Stimulated activated naive B cell treated with anti-CD40 and anti-IgM and Interleukin-4, amounts not matched to agents 10 μg/mL and 1 μg/mL and 100 μg/mL, for 72 hours (primary cell): ENCODE measurements around the gene UBXN1.

Source experiments
- ATAC-seq, 2 donors: fragments of 150-1000 bp; cut with Tn5 transposase; replicated peaks; 2 replicates each; pipeline ENCODE4 v1.10.0; 2021; ENCODE audit warnings: moderate library complexity in 1 of 2
- DNase-seq: peaks from one replicate; pipeline ENCODE4 v3.0.0; 2021
- H3K27ac Mint-ChIP-seq: one replicate; pipeline ENCODE4 v1.8.0; 2022; ENCODE audit warnings: mild to moderate bottlenecking, mixed read lengths
- H3K27me3 Mint-ChIP-seq, 2 donors: one replicate each; pipeline ENCODE4 v1.8.0; 2022; ENCODE audit warnings: mixed read lengths in 2 of 2
- H3K36me3 Mint-ChIP-seq, 2 donors: one replicate each; pipeline ENCODE4 v1.8.0; 2022; ENCODE audit warnings: mixed read lengths in 2 of 2, mild to moderate bottlenecking in 1 of 2
- H3K4me1 Mint-ChIP-seq, 2 donors: one replicate each; pipeline ENCODE4 v1.8.0; 2022; ENCODE audit warnings: mixed read lengths in 2 of 2, mild to moderate bottlenecking in 1 of 2
- H3K4me3 Mint-ChIP-seq, 2 donors: one replicate each; pipeline ENCODE4 v1.8.0; 2022; ENCODE audit warnings: mild to moderate bottlenecking in 2 of 2, mixed read lengths in 2 of 2, moderate library complexity in 1 of 2
- H3K9me3 Mint-ChIP-seq, 2 donors: one replicate each; pipeline ENCODE4 v1.8.0; 2022; ENCODE audit warnings: mixed read lengths in 2 of 2, mild to moderate bottlenecking in 1 of 2

UBXN1 gene

DNA sequence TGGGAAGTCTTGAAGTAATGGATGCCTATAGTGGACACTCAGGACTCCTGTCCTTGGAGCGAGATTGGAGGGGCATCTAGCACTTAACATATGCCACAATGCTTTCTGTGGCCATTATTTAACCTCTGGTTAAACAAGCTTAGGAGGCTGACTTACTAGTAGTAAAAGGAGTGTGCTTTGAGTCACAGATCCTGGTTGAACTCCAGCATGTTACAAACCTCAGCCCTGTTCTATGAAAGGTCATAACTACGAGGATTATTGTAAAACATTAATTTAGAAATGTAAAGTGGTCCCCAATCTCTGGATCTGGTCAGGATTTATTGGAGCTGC, 5.7 kb downstream of the UBXN1 start:
- Mint-ChIP-seq H3K4me1 (peaks cover 25 to 58% of the 10 kb centered on the region in 2 donors), H3K36me3 (peaks cover 33 to 55% of the 10 kb centered on the region in 2 donors)

GRCh38 chr11:62671608-62672389, 7.1 kb downstream of the UBXN1 start, which contains the start of the genes LBHD1 and UQCC3:
TSS of gene LBHD1 (minus strand) at chr11:62672267. CDS start at chr11:62670031, 2,236 bp downstream.
TSS of gene UQCC3 (plus strand) at chr11:62671673. CDS start at chr11:62671746, 73 bp downstream.
- peak within 1 kb of the TSS; percentile 98 for H3K27ac Mint-ChIP-seq
- H3K27me3 Mint-ChIP-seq: no peaks in the 10 kb centered on the region
- peaks cover 19 to 56% of the 10 kb centered on the region in 2 donors for H3K4me1 Mint-ChIP-seq
- DNase-seq (peak; percentile 79), ATAC-seq (peak; percentile 88 to 89)
- no peaks in the 10 kb centered on the region for H3K9me3 Mint-ChIP-seq
- peak within 1 kb of the TSS; percentile 97 to 99 for H3K4me3 Mint-ChIP-seq
- peaks cover 24 to 51% of the 10 kb centered on the region in 2 donors for H3K36me3 Mint-ChIP-seq

More for the DNA sequence above, 5.7 kb downstream of the UBXN1 start:
- DNase-seq (no peak), ATAC-seq (no peak)
- Mint-ChIP-seq H3K4me3 (peak overlapping the region; percentile 97 to 99), H3K9me3 (no peaks in the 10 kb centered on the region), H3K27ac (peak overlapping the region; percentile 98), H3K27me3 (no peaks in the 10 kb centered on the region)

GRCh38 chr11:62671236-62671607, 7.7 kb downstream of the UBXN1 start:
- Mint-ChIP-seq H3K4me3 (peak overlapping the region; percentile 97 to 99), H3K27ac (peak overlapping the region; percentile 98), H3K27me3 (no peaks in the 10 kb centered on the region)

DNA sequence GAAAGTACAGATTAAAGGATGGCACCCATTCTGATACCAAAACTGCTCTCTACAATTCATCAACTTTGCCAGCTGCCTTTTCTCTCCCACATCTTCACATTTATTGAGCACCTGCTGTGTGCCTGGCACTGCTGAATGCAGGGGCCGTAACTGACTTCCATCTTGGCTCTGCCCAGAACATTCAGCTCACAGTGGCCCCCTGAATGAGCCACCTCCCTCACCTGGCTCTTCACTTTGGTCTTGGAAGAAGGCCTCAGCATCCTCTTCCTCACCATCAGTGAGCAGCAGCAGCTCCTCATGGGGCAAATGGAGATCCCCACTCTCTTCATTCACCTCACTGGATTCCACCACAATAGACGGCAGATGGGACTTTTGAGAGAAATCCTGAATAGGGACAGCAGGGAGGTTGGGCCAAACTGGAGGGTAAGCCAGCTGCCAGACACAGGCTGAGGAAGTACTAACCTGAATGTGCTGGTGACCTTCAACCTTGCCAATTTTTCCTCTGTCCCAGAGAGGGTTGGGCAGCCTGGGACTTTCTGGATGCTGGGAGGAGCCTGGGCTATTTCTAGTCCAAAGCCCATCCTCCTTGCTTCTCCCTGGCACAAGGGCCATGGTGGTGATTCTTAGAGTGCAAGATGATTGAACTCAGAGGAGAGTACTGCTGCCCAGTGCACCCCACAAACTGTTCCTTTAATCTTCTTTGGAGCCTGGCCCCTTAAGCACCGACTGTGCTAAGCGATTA, 9.3 kb downstream of the UBXN1 start:
- no peaks in the 10 kb centered on the region for H3K9me3 Mint-ChIP-seq
- H3K36me3 Mint-ChIP-seq: peaks cover 34 to 57% of the 10 kb centered on the region in 2 donors

More at GRCh38 chr11:62671236-62671607, 7.7 kb downstream of the UBXN1 start:
- H3K9me3 Mint-ChIP-seq: no peaks in the 10 kb centered on the region
- ATAC-seq (peak; percentile 7 to 13), DNase-seq (no peak)
- H3K4me1 Mint-ChIP-seq: peaks cover 24 to 58% of the 10 kb centered on the region in 2 donors
- H3K36me3 Mint-ChIP-seq: peaks cover 27 to 52% of the 10 kb centered on the region in 2 donors

DNA sequence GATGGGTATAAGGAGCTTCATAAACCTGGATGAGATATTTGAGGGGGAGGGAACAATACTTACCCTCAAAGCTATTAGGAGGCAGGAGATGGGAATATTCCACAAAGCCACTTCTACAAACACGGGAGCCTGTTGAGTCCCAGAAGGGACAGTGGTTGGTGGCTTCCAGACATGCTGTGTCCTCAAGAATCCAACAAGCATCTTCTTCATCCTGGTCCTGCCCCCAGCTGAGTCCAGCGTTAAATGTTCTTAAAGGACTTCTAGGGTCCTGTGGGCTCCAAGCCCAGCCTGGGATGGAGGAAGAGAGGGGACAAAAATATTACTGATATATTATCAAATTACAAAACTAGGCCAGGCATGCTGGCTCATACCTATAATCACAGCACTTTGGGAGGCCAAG, 11.4 kb downstream of the UBXN1 start:
- Mint-ChIP-seq H3K27ac (peak overlapping the region; percentile 99), H3K36me3 (peaks cover 39 to 62% of the 10 kb centered on the region in 2 donors), H3K9me3 (no peaks in the 10 kb centered on the region), H3K4me3 (peak overlapping the region; percentile 97 to 100), H3K4me1 (peaks cover 28 to 66% of the 10 kb centered on the region in 2 donors), H3K27me3 (no peaks in the 10 kb centered on the region)
- ATAC-seq: no peak
- no peak for DNase-seq

More for the DNA sequence above, 9.3 kb downstream of the UBXN1 start:
- H3K27me3 Mint-ChIP-seq: no peaks in the 10 kb centered on the region
- no peak for DNase-seq
- peaks cover 27 to 68% of the 10 kb centered on the region in 2 donors for H3K4me1 Mint-ChIP-seq
- peak overlapping the region; percentile 44 to 49 for H3K4me3 Mint-ChIP-seq
- ATAC-seq: no peak
- peak overlapping the region; percentile 78 for H3K27ac Mint-ChIP-seq

GRCh38 chr11:62666259-62666926, 12.5 kb downstream of the UBXN1 start:
- Mint-ChIP-seq H3K27me3 (no peaks in the 10 kb centered on the region), H3K4me3 (peak overlapping the region; percentile 97 to 100), H3K27ac (peak overlapping the region; percentile 99), H3K4me1 (peaks cover 26 to 64% of the 10 kb centered on the region in 2 donors), H3K36me3 (peaks cover 34 to 55% of the 10 kb centered on the region in 2 donors), H3K9me3 (no peaks in the 10 kb centered on the region)
- DNase-seq: no peak
- ATAC-seq: no peak

- Mint-ChIP-seq H3K36me3 (peaks cover 34 to 50% of the 10 kb centered on the region in 2 donors), H3K27ac (peak overlapping the region; percentile 99), H3K4me1 (peaks cover 26 to 62% of the 10 kb centered on the region in 2 donors), H3K27me3 (no peaks in the 10 kb centered on the region), H3K9me3 (no peaks in the 10 kb centered on the region), H3K4me3 (peak overlapping the region; percentile 97 to 100)
- DNase-seq: peak; percentile 28
- peak; percentile 27 to 40 for ATAC-seq
Observed at GRCh38 chr11:62665599-62666258, 13.1 kb downstream of the UBXN1 start.

- Mint-ChIP-seq H3K36me3 (peaks cover 34 to 48% of the 10 kb centered on the region in 2 donors), H3K4me1 (peaks cover 26 to 58% of the 10 kb centered on the region in 2 donors), H3K4me3 (peak within 1 kb of the TSS; percentile 97 to 100), H3K9me3 (no peaks in the 10 kb centered on the region), H3K27ac (peak within 1 kb of the TSS; percentile 99), H3K27me3 (no peaks in the 10 kb centered on the region)
- peak; percentile 90 to 94 for ATAC-seq
- peak; percentile 94 for DNase-seq
Observed at GRCh38 chr11:62665075-62665598, 13.7 kb downstream of the UBXN1 start, which contains the start of the genes C11orf98 and CSKMT. TSS of gene C11orf98 (minus strand) at chr11:62665210. CDS start at chr11:62665169, 41 bp downstream. TSS of gene CSKMT (plus strand) at chr11:62665312. CDS start at chr11:62665880, 568 bp downstream.

DNA sequence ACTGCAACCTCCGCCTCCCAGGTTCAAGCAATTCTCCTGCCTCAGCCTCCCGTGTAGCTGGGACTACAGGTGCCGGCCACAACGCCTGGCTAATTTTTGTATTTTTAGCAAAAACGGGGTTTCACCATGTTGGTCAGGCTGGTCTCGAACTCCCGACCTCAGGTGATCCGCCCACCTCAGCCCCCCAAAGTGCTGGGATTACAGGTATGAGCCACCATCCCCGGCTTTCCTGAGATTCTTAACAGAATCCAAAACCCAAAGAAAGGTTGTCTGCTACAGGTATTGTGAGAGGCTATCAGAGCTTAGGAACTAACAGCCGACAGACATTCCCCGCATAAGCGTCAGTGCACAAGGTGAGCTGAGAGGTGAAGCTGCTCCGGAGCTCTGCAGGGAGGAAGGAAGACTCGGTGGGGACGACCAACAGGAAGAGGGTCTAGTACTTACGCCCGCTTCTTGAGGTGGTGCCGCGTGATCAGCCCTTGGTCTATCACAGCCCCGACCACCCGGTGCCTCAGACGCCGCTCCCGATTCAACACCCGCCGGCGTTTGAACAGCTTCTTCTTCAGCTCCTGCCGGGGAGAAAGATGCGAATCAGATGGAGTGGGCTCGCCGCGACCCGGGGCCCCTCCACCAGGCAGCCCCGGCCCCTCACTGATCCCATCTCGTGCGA, 14.3 kb downstream of the UBXN1 start:
- no peaks in the 10 kb centered on the region for H3K27me3 Mint-ChIP-seq

GRCh38 chr11:62656796-62657429, 22.0 kb downstream of the UBXN1 start:
- H3K27me3 Mint-ChIP-seq: no peaks in the 10 kb centered on the region
- no peaks in the 10 kb centered on the region for H3K9me3 Mint-ChIP-seq
- H3K27ac Mint-ChIP-seq: no peak overlapping the region
- peaks cover 9 to 12% of the 10 kb centered on the region in 2 donors for H3K4me1 Mint-ChIP-seq
- H3K36me3 Mint-ChIP-seq: peaks cover 0 to 8% of the 10 kb centered on the region in 2 donors
- DNase-seq: no peak
- no peak overlapping the region for H3K4me3 Mint-ChIP-seq
- no peak for ATAC-seq

More for the DNA sequence above, 14.3 kb downstream of the UBXN1 start:
- peaks cover 22 to 53% of the 10 kb centered on the region in 2 donors for H3K4me1 Mint-ChIP-seq
- no peaks in the 10 kb centered on the region for H3K9me3 Mint-ChIP-seq
- peak overlapping the region; percentile 99 for H3K27ac Mint-ChIP-seq
- ATAC-seq (peak; percentile 63 to 65), DNase-seq (no peak)
- peaks cover 34 to 46% of the 10 kb centered on the region in 2 donors for H3K36me3 Mint-ChIP-seq
- H3K4me3 Mint-ChIP-seq: peak overlapping the region; percentile 97 to 100

GRCh38 chr11:62654297-62654696, 24.6 kb downstream of the UBXN1 start:
- H3K4me1 Mint-ChIP-seq: peaks cover 12 to 29% of the 10 kb centered on the region in 2 donors
- no peak overlapping the region for H3K27ac Mint-ChIP-seq
- no peak for ATAC-seq
- peak overlapping the region; percentile 52 to 65 for H3K4me3 Mint-ChIP-seq
- peaks cover 7% of the 10 kb centered on the region in 2 donors for H3K36me3 Mint-ChIP-seq
- no peaks in the 10 kb centered on the region for H3K27me3 Mint-ChIP-seq
- no peaks in the 10 kb centered on the region for H3K9me3 Mint-ChIP-seq
- no peak for DNase-seq

GRCh38 chr11:62652161-62653006, 26.5 kb downstream of the UBXN1 start:
- Mint-ChIP-seq H3K4me1 (peaks cover 12 to 41% of the 10 kb centered on the region in 2 donors), H3K36me3 (peaks cover 12 to 15% of the 10 kb centered on the region in 2 donors), H3K27me3 (no peaks in the 10 kb centered on the region), H3K9me3 (no peaks in the 10 kb centered on the region), H3K27ac (peak overlapping the region; percentile 93), H3K4me3 (peak overlapping the region; percentile 87 to 99)
- peak in 1 of 2 donors; percentile 6 for ATAC-seq
- DNase-seq: no peak
